Calu3 (cell line): Measurements from ENCODE around the gene ZNF334. TPM values are rescaled to one million over a fixed set of nuclear protein-coding genes. Genes with fewer than 3 reads are reported as not detected.

Experiments
- BruUV-seq: library from RNA; stranded (reverse); fragments of 400-500 nt; replicated peaks from 2 replicates; lab custom pipeline; 2021; lab: Mats Ljungman, UMichigan
- CTCF ChIA-PET: fragments of 300-600 bp; sonication (Branson Sonifier 250); formaldehyde crosslinking; loops from one replicate; lab custom pipeline; 2022; ENCODE audit warnings: antibody characterized with exemption; lab: Charles Lee
- DNase-seq: peaks from one replicate; pipeline ENCODE4 v3.0.0; 2022
- H3K27ac Mint-ChIP-seq: one replicate; pipeline ENCODE4 v1.8.0; 2022; ENCODE audit warnings: mixed read lengths; ENCODE audit not compliant: unreplicated experiment
- H3K27me3 Mint-ChIP-seq: one replicate; pipeline ENCODE4 v1.8.0; 2022; ENCODE audit warnings: mixed read lengths; ENCODE audit not compliant: unreplicated experiment
- H3K36me3 Mint-ChIP-seq: one replicate; pipeline ENCODE4 v1.8.0; 2022; ENCODE audit warnings: mild to moderate bottlenecking, moderate library complexity, mixed read lengths; ENCODE audit not compliant: insufficient read depth, unreplicated experiment
- H3K4me1 Mint-ChIP-seq: one replicate; pipeline ENCODE4 v1.8.0; 2022; ENCODE audit warnings: mild to moderate bottlenecking, low read depth, mixed read lengths; ENCODE audit not compliant: unreplicated experiment
- H3K4me3 Mint-ChIP-seq: one replicate; pipeline ENCODE4 v1.8.0; 2022; ENCODE audit warnings: mild to moderate bottlenecking, low read depth, moderate library complexity, mixed read lengths; ENCODE audit not compliant: unreplicated experiment
- H3K9me3 Mint-ChIP-seq: one replicate; pipeline ENCODE4 v1.8.0; 2022; ENCODE audit warnings: low read depth, mixed read lengths; ENCODE audit not compliant: unreplicated experiment
- CTCF ChIP-seq: fragments of 200-600 bp; IDR thresholded peaks from one replicate; pipeline ENCODE4 v1.8.0; 2022; ENCODE audit warnings: antibody characterized with exemption; ENCODE audit not compliant: unreplicated experiment
- intact Hi-C: fragments of 100-400 bp; cut with micrococcal nuclease; formaldehyde crosslinking; loops from one replicate; pipeline ENCODE4 v1.10.0; 2022; ENCODE audit not compliant: unreplicated experiment
- total RNA-seq: library from RNA; stranded (reverse); gene quantifications from 2 replicates; pipeline ENCODE4 v1.2.3, GENCODE V29; 2022

ZNF334 gene
- total RNA-seq, 1 experiment from 2014 or later, result not detected

- DNase-seq, result peak; percentile 36
- H3K4me3 Mint-ChIP-seq, result no peak overlapping the region
- H3K27me3 Mint-ChIP-seq, result peaks cover 27% of the 10 kb centered on the region
- TF ChIP-seq CTCF, result peak; percentile 21
- intact Hi-C loops, result loop anchor here (1.0 to 5.0 kb wide), 2 partner anchors 38 to 121 kb away; no protein-coding TSS in a partner anchor
- no peaks in the 10 kb centered on the region for H3K9me3 Mint-ChIP-seq
- H3K36me3 Mint-ChIP-seq, result no peaks in the 10 kb centered on the region
- no peak overlapping the region for H3K27ac Mint-ChIP-seq
- peaks cover 6% of the 10 kb centered on the region for H3K4me1 Mint-ChIP-seq
- CTCF ChIA-PET, result interaction anchor here (0.7 to 1.7 kb wide), 4 partner anchors 13 to 130 kb away, joined by 3 to 9 read pairs (median 3); partner anchors contain the start of gene TP53RK
- no TSS peak for BruUV-seq
These were observed 46.5 kb upstream of the ZNF334 start for GRCh38 chr20:46559685-46560440.

GRCh38 chr20:46559001-46559400 is 45.6 kb upstream of the ZNF334 start:
- H3K27me3 Mint-ChIP-seq, result peaks cover 29% of the 10 kb centered on the region
- CTCF ChIA-PET, result interaction anchor here (1.0 to 1.7 kb wide), 6 partner anchors 9 to 131 kb away, joined by 3 to 9 read pairs (median 4); partner anchors contain the start of genes OCSTAMP and TP53RK
- no TSS peak for BruUV-seq
- H3K4me1 Mint-ChIP-seq, result peaks cover 6% of the 10 kb centered on the region
- DNase-seq, result no peak
- H3K36me3 Mint-ChIP-seq, result no peaks in the 10 kb centered on the region
- H3K4me3 Mint-ChIP-seq, result no peak overlapping the region
- no peak for TF ChIP-seq CTCF
- intact Hi-C loops, result loop anchor here (1.0 to 5.0 kb wide), 2 partner anchors 37 to 122 kb away; no protein-coding TSS in a partner anchor
- H3K9me3 Mint-ChIP-seq, result no peaks in the 10 kb centered on the region
- no peak overlapping the region for H3K27ac Mint-ChIP-seq

- Mint-ChIP-seq H3K4me3 (no peak overlapping the region), H3K36me3 (no peaks in the 10 kb centered on the region), H3K9me3 (no peaks in the 10 kb centered on the region), H3K4me1 (peaks cover 6% of the 10 kb centered on the region), H3K27ac (no peak overlapping the region), H3K27me3 (peaks cover 29% of the 10 kb centered on the region)
- BruUV-seq, result no TSS peak
- intact Hi-C loops, result loop anchor here (5.0 kb wide), 1 partner anchor 36 kb away; no protein-coding TSS in a partner anchor
- no peak for TF ChIP-seq CTCF
- DNase-seq, result peak; percentile 66
- CTCF ChIA-PET, result interaction anchor here (0.7 to 1.7 kb wide), 7 partner anchors 8 to 181 kb away, joined by 3 to 9 read pairs (median 4); partner anchors contain the start of genes OCSTAMP and TP53RK
These were observed 45.2 kb upstream of the ZNF334 start for GRCh38 chr20:46558511-46558959.

GRCh38 chr20:46557231-46557956 is 44.0 kb upstream of the ZNF334 start:
- intact Hi-C loops, result loop anchor here (5.0 kb wide), 1 partner anchor 35 kb away; no protein-coding TSS in a partner anchor
- H3K9me3 Mint-ChIP-seq, result no peaks in the 10 kb centered on the region
- H3K27ac Mint-ChIP-seq, result no peak overlapping the region
- no peak overlapping the region for H3K4me3 Mint-ChIP-seq
- CTCF ChIA-PET, result interaction anchor here (0.9 to 1.3 kb wide), 3 partner anchors 7 to 25 kb away, joined by 3 to 13 read pairs (median 4); partner anchors contain the start of gene OCSTAMP
- no TSS peak for BruUV-seq
- H3K27me3 Mint-ChIP-seq, result peaks cover 29% of the 10 kb centered on the region
- H3K36me3 Mint-ChIP-seq, result no peaks in the 10 kb centered on the region
- no peak for DNase-seq
- TF ChIP-seq CTCF, result no peak
- H3K4me1 Mint-ChIP-seq, result peaks cover 6% of the 10 kb centered on the region
